WTC11 (cell line): ENCODE results near the gene ANXA5. TPM values are rescaled to one million over a fixed set of nuclear protein-coding genes. Genes with fewer than 3 reads are reported as not detected.
A peak's percentile ranks its signal among the peaks of the same experiment; 100 is the strongest.

Experiments
- ATAC-seq: fragments of 200-7000 bp; cut with Tn5 transposase; 2 replicates; pipeline ENCODE4 v1.10.0; 2021; ENCODE audit warnings: mild to moderate bottlenecking, moderate library complexity
- CTCF ChIA-PET: fragments of 300-600 bp; sonication (Branson Sonifier 250); formaldehyde crosslinking; loops from one replicate; lab custom pipeline; 2021; ENCODE audit warnings: antibody characterized with exemption; lab: Charles Lee
- POLR2A ChIA-PET: fragments of 350-600 bp; sonication (Branson Sonifier 250); formaldehyde crosslinking; loops from one replicate; lab custom pipeline; 2021; ENCODE audit warnings: antibody characterized with exemption; lab: Charles Lee
- DNase-seq: peaks from one replicate; pipeline ENCODE4 v3.0.0; 2021; ENCODE audit warnings: low spot score
- H3K27ac Mint-ChIP-seq: 2 replicates; pipeline ENCODE4 v1.8.0; 2021; ENCODE audit warnings: mixed read lengths
- H3K27me3 Mint-ChIP-seq: 2 replicates; pipeline ENCODE4 v1.8.0; 2021; ENCODE audit warnings: low read depth, mild to moderate bottlenecking, moderate library complexity, mixed read lengths
- H3K36me3 Mint-ChIP-seq: 2 replicates; pipeline ENCODE4 v1.8.0; 2021; ENCODE audit warnings: mixed read lengths
- H3K4me1 Mint-ChIP-seq: 2 replicates; pipeline ENCODE4 v1.8.0; 2022; ENCODE audit warnings: mixed read lengths
- H3K4me3 Mint-ChIP-seq: 2 replicates; pipeline ENCODE4 v1.8.0; 2021; ENCODE audit warnings: mild to moderate bottlenecking, moderate library complexity, mixed read lengths
- H3K9me3 Mint-ChIP-seq: 2 replicates; pipeline ENCODE4 v1.8.0; 2021; ENCODE audit warnings: mixed read lengths
- CREM ChIP-seq: sonication (generic); formaldehyde crosslinking; IDR thresholded peaks from 2 replicates; pipeline ENCODE4 v1.8.1; 2022; ENCODE audit warnings: mild to moderate bottlenecking, missing genetic modification reagents, moderate library complexity
- ESRRA ChIP-seq: sonication (generic); formaldehyde crosslinking; IDR thresholded peaks from 2 replicates; pipeline ENCODE4 v1.8.1; 2022; ENCODE audit warnings: mild to moderate bottlenecking, missing genetic modification reagents, borderline replicate concordance
- JUN ChIP-seq: sonication (generic); formaldehyde crosslinking; IDR thresholded peaks from 2 replicates; pipeline ENCODE4 v1.8.0; 2023; ENCODE audit warnings: mild to moderate bottlenecking, missing genetic modification reagents
- MYBL2 ChIP-seq: sonication (generic); formaldehyde crosslinking; IDR thresholded peaks from 2 replicates; pipeline ENCODE4 v1.8.1; 2023; ENCODE audit warnings: mild to moderate bottlenecking, moderate library complexity, missing genetic modification reagents
- NFYB ChIP-seq: sonication (generic); formaldehyde crosslinking; conservative IDR thresholded peaks from 2 replicates; pipeline ENCODE4 v1.8.0; 2022; ENCODE audit warnings: low read depth, missing genetic modification reagents
- NR2C2 ChIP-seq: sonication (generic); formaldehyde crosslinking; IDR thresholded peaks from 2 replicates; pipeline ENCODE4 v1.8.0; 2022; ENCODE audit warnings: mild to moderate bottlenecking, missing genetic modification reagents
- OVOL2 ChIP-seq: fragments of 250-450 bp; sonication (Bioruptor Pico); IDR thresholded peaks from 2 replicates; pipeline ENCODE4 v1.9.0; 2021; ENCODE audit warnings: mild to moderate bottlenecking, borderline replicate concordance
- RORB ChIP-seq: fragments of 250-450 bp; sonication (Bioruptor Pico); IDR thresholded peaks from 2 replicates; pipeline ENCODE4 v1.9.0; 2021; ENCODE audit warnings: mild to moderate bottlenecking
- ZBTB21 ChIP-seq: sonication (generic); formaldehyde crosslinking; IDR thresholded peaks from 2 replicates; pipeline ENCODE4 v1.8.1; 2023; ENCODE audit warnings: mild to moderate bottlenecking, missing genetic modification reagents, borderline replicate concordance
- ZNF232 ChIP-seq: sonication (generic); formaldehyde crosslinking; IDR thresholded peaks from 2 replicates; pipeline ENCODE4 v1.8.0; 2022; ENCODE audit warnings: mild to moderate bottlenecking, missing genetic modification reagents
- ZNF263 ChIP-seq: sonication (generic); formaldehyde crosslinking; IDR thresholded peaks from 2 replicates; pipeline ENCODE4 v1.8.1; 2022; ENCODE audit warnings: low read depth, mild to moderate bottlenecking, moderate library complexity, missing genetic modification reagents
- ZNF396 ChIP-seq: fragments of 250-450 bp; sonication (Bioruptor Pico); IDR thresholded peaks from 2 replicates; pipeline ENCODE4 v1.8.0; 2021; ENCODE audit warnings: mild to moderate bottlenecking, moderate library complexity, borderline replicate concordance
- ZNF423 ChIP-seq: fragments of 250-450 bp; sonication (Bioruptor Pico); IDR thresholded peaks from 2 replicates; pipeline ENCODE4 v2.1.2; 2022; ENCODE audit warnings: mild to moderate bottlenecking, moderate library complexity
- total RNA-seq: library from RNA; stranded (reverse); gene quantifications from 3 replicates; pipeline ENCODE4 v1.2.3, GENCODE V29; 2021
- TF ChIP-seq, protein P1 (sequence below): sonication (generic); formaldehyde crosslinking; conservative IDR thresholded peaks from 2 replicates; pipeline ENCODE4 v1.8.1; 2023; ENCODE audit warnings: mild to moderate bottlenecking, low read depth, missing genetic modification reagents, moderate library complexity
- TF ChIP-seq, protein P2 (sequence below): sonication (generic); formaldehyde crosslinking; IDR thresholded peaks from 2 replicates; pipeline ENCODE4 v1.8.0; 2022; ENCODE audit warnings: mild to moderate bottlenecking, missing genetic modification reagents
- TF ChIP-seq, protein P3 (sequence below): sonication (generic); formaldehyde crosslinking; IDR thresholded peaks from 2 replicates; pipeline ENCODE4 v1.8.1; 2022; ENCODE audit warnings: missing genetic modification reagents, borderline replicate concordance
- TF ChIP-seq, protein P4 (sequence below): sonication (generic); formaldehyde crosslinking; IDR thresholded peaks from 2 replicates; pipeline ENCODE4 v1.8.1; 2022; ENCODE audit warnings: mild to moderate bottlenecking, moderate library complexity, missing genetic modification reagents

ANXA5 gene
- total RNA-seq, 1 experiment from 2014 or later: 186 TPM

DNA sequence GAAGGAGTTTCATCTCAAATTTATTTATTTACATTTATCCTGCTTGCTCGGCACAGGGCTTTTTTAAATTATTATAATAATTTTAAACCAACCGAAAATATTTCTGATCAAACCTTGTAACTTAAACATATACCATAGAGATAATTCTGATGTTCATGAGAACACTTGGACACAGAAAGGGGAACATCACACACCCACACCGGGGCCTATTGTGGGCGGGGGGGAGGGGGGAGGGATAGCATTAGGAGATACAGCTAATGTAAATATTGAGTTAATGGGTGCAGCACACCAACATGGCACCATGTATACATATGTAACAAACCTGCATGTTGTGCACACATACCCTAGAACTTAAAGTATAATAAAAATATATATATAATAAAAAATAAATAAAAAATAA lies 2.9 kb downstream of the ANXA5 start (continued):
- TF ChIP-seq, protein P1, sequence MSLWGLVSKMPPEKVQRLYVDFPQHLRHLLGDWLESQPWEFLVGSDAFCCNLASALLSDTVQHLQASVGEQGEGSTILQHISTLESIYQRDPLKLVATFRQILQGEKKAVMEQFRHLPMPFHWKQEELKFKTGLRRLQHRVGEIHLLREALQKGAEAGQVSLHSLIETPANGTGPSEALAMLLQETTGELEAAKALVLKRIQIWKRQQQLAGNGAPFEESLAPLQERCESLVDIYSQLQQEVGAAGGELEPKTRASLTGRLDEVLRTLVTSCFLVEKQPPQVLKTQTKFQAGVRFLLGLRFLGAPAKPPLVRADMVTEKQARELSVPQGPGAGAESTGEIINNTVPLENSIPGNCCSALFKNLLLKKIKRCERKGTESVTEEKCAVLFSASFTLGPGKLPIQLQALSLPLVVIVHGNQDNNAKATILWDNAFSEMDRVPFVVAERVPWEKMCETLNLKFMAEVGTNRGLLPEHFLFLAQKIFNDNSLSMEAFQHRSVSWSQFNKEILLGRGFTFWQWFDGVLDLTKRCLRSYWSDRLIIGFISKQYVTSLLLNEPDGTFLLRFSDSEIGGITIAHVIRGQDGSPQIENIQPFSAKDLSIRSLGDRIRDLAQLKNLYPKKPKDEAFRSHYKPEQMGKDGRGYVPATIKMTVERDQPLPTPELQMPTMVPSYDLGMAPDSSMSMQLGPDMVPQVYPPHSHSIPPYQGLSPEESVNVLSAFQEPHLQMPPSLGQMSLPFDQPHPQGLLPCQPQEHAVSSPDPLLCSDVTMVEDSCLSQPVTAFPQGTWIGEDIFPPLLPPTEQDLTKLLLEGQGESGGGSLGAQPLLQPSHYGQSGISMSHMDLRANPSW: no peak
- TF ChIP-seq MYBL2 (no peak), NFYB (CRISPR knock-in tag) (no peak), OVOL2 (CRISPR knock-in tag) (no peak), JUN (CRISPR knock-in tag) (no peak)

DNA sequence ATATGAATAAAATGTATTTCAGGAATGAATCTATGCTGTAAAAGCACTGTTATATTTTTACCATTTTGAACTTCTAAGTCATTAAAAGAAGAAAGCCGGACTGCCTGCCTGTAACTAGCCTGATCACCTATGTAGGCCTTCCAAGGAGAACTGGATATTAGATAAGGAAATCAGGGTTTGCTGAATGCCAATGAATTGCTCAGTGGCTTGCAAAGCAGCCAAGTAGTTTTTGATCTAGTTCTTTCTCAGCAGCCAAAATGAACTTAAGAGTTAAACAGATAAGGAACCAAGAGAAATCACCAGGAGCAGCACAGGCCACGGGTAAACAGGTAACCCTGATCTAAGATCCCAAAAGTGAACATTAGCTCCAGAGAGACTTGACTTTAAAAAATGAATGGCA lies 3.3 kb downstream of the ANXA5 start:
- peaks cover 32% of the 10 kb centered on the region for H3K4me1 Mint-ChIP-seq
- no peak overlapping the region for H3K4me3 Mint-ChIP-seq
- CTCF ChIA-PET: interaction anchor here (1.4 kb wide), 1 partner anchor 386 kb away, joined by 3 read pairs; no protein-coding TSS in a partner anchor
- no peak for ATAC-seq
- POLR2A ChIA-PET: interaction anchor here (1.3 kb wide), 1 partner anchor 108 kb away, joined by 3 read pairs; the partner anchor contains the start of gene EXOSC9
- H3K27ac Mint-ChIP-seq: no peak overlapping the region
- peaks cover 9% of the 10 kb centered on the region; the same call in 1 of the 2 replicates for H3K27me3 Mint-ChIP-seq
- H3K9me3 Mint-ChIP-seq: no peaks in the 10 kb centered on the region
- peaks cover 9% of the 10 kb centered on the region; the same call in 1 of the 2 replicates for H3K36me3 Mint-ChIP-seq
- no peak for DNase-seq
- TF ChIP-seq ZBTB21 (CRISPR knock-in tag) (no peak), ZNF396 (CRISPR knock-in tag) (no peak), CREM (CRISPR knock-in tag) (no peak), ZNF263 (CRISPR knock-in tag) (no peak), RORB (CRISPR knock-in tag) (no peak), ZNF423 (no peak)

DNA sequence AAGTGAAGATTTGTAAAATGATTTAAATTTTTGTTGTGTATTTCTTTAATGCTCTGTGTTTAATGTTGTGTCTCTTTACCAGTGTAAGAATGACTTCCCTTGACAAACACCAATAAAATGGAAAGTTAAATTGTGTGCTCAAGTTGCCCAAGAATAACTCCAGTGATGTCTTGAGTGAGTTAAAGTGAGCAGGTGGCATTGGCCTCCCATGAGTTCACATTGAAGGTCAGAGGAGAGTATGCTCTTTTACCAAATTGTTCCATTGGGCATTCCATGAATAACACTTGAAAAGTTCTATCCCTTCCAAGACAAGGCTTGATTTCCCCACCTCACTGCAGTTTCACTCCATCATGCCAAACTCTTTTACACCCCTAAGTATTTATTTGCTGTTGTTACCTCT lies 4.5 kb downstream of the ANXA5 start:
- no peak for DNase-seq
- no peak for ATAC-seq
- no peak for TF ChIP-seq ESRRA (CRISPR knock-in tag)
- TF ChIP-seq, protein P2, sequence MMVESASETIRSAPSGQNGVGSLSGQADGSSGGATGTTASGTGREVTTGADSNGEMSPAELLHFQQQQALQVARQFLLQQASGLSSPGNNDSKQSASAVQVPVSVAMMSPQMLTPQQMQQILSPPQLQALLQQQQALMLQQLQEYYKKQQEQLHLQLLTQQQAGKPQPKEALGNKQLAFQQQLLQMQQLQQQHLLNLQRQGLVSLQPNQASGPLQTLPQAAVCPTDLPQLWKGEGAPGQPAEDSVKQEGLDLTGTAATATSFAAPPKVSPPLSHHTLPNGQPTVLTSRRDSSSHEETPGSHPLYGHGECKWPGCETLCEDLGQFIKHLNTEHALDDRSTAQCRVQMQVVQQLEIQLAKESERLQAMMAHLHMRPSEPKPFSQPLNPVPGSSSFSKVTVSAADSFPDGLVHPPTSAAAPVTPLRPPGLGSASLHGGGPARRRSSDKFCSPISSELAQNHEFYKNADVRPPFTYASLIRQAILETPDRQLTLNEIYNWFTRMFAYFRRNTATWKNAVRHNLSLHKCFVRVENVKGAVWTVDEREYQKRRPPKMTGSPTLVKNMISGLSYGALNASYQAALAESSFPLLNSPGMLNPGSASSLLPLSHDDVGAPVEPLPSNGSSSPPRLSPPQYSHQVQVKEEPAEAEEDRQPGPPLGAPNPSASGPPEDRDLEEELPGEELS (CRISPR knock-in tag): no peak
- Mint-ChIP-seq H3K27me3 (peaks cover 2% of the 10 kb centered on the region; the same call in 1 of the 2 replicates), H3K4me3 (no peak overlapping the region), H3K36me3 (peaks cover 9% of the 10 kb centered on the region; the same call in 1 of the 2 replicates), H3K27ac (peak overlapping the region; percentile 43; the same call in 1 of the 2 replicates), H3K4me1 (peaks cover 23% of the 10 kb centered on the region), H3K9me3 (no peaks in the 10 kb centered on the region)
- POLR2A ChIA-PET: no interaction called here
- CTCF ChIA-PET: no interaction called here

DNA sequence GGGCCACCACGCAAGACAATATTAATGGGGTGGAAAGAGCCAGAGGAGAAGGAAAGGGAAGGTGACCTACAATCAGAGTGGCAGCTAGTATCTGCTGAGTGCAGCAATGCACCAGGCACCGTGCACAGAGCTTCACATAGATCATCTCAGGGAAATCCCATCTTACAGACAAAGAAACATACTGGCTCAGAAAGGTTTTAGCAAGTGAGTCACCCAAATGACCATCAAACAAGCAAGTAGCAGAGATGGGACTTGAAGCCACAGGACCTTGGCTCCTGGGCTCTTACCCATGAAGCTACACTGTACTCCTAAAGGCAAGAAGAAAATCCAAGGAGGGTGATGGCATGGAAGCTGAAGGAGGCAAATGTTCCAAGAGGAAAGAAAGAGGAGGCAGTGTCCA lies 6.8 kb downstream of the ANXA5 start:
- no peak for ATAC-seq
- peaks cover 15% of the 10 kb centered on the region for H3K4me1 Mint-ChIP-seq
- H3K27ac Mint-ChIP-seq: no peak overlapping the region
- TF ChIP-seq NR2C2 (CRISPR knock-in tag) (no peak), ZNF423 (no peak), ZNF232 (CRISPR knock-in tag) (no peak)
- TF ChIP-seq, protein P3, sequence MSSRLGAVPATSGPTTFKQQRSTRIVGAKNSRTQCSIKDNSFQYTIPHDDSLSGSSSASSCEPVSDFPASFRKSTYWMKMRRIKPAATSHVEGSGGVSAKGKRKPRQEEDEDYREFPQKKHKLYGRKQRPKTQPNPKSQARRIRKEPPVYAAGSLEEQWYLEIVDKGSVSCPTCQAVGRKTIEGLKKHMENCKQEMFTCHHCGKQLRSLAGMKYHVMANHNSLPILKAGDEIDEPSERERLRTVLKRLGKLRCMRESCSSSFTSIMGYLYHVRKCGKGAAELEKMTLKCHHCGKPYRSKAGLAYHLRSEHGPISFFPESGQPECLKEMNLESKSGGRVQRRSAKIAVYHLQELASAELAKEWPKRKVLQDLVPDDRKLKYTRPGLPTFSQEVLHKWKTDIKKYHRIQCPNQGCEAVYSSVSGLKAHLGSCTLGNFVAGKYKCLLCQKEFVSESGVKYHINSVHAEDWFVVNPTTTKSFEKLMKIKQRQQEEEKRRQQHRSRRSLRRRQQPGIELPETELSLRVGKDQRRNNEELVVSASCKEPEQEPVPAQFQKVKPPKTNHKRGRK (CRISPR knock-in tag): no peak
- TF ChIP-seq, protein P4, sequence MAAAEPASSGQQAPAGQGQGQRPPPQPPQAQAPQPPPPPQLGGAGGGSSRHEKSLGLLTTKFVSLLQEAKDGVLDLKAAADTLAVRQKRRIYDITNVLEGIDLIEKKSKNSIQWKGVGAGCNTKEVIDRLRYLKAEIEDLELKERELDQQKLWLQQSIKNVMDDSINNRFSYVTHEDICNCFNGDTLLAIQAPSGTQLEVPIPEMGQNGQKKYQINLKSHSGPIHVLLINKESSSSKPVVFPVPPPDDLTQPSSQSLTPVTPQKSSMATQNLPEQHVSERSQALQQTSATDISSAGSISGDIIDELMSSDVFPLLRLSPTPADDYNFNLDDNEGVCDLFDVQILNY (CRISPR knock-in tag): no peak
- ChIA-PET CTCF (no interaction called here), POLR2A (no interaction called here)
- DNase-seq: no peak
- H3K4me3 Mint-ChIP-seq: no peak overlapping the region
- no peaks in the 10 kb centered on the region for H3K9me3 Mint-ChIP-seq
- no peaks in the 10 kb centered on the region for H3K27me3 Mint-ChIP-seq
- H3K36me3 Mint-ChIP-seq: peaks cover 22% of the 10 kb centered on the region
